HG03095 (cell line): ENCODE measurements around the gene FRAS1.
"Not testable (repeated sequence)": the region's sequence is repeated elsewhere in the genome, so short reads cannot be mapped to it uniquely, and the experiment has no call there.

Source experiments
- ATAC-seq: cut with Tn5 transposase; IDR thresholded peaks from one replicate; pipeline ENCODE4 v1.9.1; 2021; ENCODE audit warnings: moderate library complexity; ENCODE audit not compliant: unreplicated experiment

Gene FRAS1

DNA sequence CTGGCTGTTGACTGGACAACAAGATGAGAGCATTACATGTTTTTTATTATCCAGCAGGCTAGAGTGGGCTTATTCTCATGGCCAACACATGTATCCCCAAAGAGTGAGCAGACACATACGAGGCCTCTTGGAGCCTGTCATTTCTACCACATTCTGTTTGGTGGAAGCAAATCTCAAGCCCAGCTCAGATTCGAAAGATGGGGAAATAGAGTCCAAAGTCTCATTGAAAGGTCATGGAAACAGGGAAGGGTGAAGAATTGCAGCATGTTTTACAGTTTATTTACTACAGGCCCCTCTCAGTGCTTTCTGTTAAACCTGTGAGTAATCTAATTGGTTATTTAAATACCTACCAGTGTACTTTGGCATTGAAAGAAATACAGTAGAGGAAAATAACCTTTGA is 108.6 kb downstream of the FRAS1 start:
- no peak for ATAC-seq

GRCh38 chr4:78166622-78167021 is 109.5 kb downstream of the FRAS1 start:
- no peak for ATAC-seq

DNA sequence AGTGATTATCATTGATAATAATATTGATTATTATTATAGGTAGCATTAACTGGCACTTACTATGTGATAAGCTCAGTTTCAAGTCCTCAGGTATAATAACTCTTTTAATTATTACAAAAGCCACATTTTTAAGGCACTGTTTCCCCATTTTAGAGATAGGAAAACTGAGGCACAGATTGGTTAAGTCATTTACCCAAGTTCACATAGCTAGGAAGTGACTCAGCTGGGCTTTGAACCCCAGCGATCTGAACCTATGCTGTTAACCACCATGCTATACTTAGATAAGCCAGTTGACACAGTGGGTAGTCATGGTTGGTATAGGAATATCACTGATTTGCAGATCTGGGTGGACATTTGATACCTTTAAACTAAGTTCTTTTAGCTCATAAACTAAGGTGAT is 110.4 kb downstream of the FRAS1 start:
- ATAC-seq: no peak

- ATAC-seq: no peak
These were observed 110.9 kb downstream of the FRAS1 start for GRCh38 chr4:78168029-78168428.

- no peak for ATAC-seq
These were observed 112.6 kb downstream of the FRAS1 start for GRCh38 chr4:78169728-78170127.

- ATAC-seq: no peak
These were observed 114.4 kb downstream of the FRAS1 start for GRCh38 chr4:78171482-78171881.

GRCh38 chr4:78174891-78175290 is 117.8 kb downstream of the FRAS1 start:
- ATAC-seq: no peak

GRCh38 chr4:78179196-78179595 is 122.1 kb downstream of the FRAS1 start:
- ATAC-seq: no peak

DNA sequence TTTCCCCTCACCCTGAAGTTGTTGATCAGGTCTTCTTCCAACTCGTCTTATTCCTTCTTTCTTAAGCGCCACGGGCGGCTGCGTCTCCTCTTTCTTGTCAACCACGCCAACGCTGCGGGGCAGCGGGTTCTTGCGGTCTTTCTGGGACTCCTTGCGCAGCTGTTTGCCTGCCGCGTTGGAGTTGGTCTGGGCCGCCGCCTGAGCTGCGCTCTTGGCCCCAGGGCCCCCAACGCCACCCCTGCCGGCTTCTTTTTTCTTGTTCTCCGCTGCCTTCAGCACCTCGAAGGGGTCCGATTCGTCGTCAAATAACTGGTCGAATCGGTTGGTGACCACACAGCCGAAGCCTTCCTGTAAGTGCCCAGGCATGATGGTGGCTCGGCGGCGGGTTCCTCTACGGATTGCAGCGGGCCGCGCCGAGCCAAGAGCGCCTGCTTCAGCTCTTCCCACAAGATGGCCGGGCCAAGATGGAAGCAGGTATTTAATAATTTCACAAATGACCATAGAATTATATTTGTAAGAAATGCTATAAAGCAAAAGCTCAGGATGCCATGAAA is 124.6 kb downstream of the FRAS1 start:
- not testable (repeated sequence) for ATAC-seq

- no peak for ATAC-seq
These were observed 127.5 kb downstream of the FRAS1 start for GRCh38 chr4:78184584-78184983.

DNA sequence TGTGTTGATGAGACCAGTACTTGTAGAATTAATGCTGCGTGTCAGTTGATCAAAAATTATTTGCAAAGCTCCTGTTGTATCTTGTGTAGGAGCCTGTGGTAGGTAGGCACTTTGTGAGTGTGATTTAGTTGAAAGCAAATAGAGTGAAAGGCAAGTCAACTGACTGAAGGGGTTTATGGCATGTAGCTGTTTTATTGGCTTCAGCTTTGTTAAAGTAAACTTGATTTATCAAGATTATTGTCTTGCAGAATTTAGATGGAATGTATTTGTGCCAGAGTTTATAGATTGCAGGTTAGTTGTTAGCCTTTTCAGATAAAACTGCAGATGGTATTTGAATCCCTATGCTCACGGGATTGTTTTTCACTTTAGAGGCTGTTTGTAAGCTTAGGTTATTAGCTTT is 128.0 kb downstream of the FRAS1 start:
- no peak for ATAC-seq

DNA sequence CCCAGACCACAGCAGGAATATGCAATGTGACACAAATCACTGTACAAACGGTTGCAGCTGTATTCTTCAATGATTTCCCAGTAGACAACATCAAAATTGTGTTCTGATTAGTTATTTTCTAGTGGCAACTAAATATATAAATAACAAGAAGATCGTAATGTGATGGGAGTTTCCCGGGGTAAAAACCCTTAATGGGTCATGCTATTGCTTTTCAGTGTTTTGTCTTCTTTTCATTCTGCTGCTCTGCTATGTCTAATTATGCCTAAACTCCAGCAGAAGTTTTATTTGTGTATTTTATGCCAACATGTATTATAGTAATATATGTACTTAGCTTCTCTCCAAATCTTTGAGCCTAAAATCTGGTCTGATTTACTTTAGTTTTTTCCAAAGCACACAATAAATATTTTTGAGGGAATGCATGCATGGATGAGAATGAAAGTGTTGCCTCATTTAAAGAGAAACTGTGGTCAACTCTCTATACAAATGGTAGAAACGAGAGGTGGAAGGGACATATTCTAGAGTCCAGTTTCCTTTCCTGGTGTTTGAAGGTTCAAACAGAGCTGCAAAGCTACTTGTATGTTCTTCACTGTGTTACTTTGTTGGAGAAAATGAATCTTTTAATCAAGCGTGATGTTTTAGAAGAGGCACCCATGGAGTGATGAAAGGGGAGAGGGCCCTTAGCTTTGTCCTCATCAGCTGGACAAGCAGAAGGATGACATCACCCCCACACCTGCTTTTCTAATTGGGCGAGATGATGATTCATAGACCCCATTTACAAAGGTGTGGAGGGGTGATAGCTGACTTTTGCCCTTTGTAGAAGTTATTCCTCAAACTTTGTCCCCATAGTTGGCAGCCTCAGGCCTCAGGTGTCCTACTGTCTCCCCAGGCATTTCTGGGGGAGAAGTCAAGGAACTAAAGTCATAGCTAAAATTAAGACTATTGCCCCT is 129.7 kb downstream of the FRAS1 start:
- ATAC-seq: no peak

GRCh38 chr4:78190068-78190467 is 132.9 kb downstream of the FRAS1 start:
- ATAC-seq: no peak

GRCh38 chr4:78190595-78190994 is 133.5 kb downstream of the FRAS1 start:
- ATAC-seq: no peak

DNA sequence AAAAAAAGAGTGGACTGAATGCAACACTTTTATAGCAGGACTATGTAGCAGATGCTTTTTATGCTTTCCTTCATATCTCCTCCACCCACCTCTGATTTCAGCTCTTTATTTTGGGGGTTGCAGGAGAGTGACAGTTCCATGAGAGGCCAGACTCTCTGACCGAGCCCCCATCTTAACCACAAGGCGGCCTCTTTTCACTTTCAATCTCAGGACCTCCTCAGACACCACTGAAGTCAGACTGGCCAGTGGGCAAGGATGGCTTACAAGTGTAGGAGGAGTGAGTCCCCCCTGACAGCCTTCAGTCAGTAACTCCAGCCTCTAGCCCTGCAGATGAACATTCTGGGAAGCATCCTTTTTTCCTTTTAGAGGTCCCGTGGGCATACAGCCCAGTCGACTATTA is 140.8 kb downstream of the FRAS1 start:
- no peak for ATAC-seq

- ATAC-seq: no peak
These were observed 142.9 kb downstream of the FRAS1 start for GRCh38 chr4:78199984-78200383.

DNA sequence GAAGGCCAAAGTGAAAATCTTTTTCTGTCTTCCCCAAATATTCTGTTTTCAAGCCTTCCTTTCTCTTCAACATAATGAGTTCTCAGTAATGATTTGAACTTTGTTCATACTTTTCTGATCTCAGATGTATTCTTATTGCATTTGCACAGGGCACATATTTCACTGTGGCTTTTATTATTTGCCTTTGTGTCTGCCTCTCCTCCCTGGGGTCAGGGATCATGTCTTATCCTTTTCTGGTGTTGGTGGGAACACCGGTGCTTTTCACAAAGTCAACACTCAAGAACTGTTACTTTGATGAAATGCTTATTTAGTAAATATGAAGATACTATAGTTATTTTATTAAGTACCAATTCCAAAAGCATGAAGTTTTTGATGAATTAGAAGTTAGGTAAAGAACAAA is 143.8 kb downstream of the FRAS1 start:
- no peak for ATAC-seq

- no peak for ATAC-seq
These were observed 147.1 kb downstream of the FRAS1 start for GRCh38 chr4:78204176-78204575.

GRCh38 chr4:78205591-78205990 is 148.5 kb downstream of the FRAS1 start:
- ATAC-seq: no peak

- no peak for ATAC-seq
These were observed 150.4 kb downstream of the FRAS1 start for GRCh38 chr4:78207541-78207940.

DNA sequence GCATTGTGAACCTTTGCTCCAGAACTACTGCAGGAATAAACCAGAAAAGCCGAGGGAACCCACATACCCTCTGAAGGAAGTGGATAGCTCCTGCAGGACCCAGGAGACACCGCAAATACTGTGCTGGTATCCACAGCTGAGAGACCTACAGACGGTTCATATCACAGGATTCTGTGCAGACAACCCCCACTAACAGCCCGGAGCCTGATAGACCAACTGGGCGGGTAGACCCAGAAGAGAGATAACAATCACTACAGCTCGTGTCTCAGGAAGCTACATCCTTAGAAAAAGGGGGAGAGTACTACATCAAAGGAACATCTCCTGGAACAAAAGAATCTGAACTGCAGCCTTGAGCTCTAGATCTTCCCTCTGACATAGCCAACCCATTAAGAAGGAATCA is 150.8 kb downstream of the FRAS1 start:
- ATAC-seq: no peak

- ATAC-seq: not testable (repeated sequence)
These were observed 151.8 kb downstream of the FRAS1 start for GRCh38 chr4:78208896-78209295.
